ENCODE results near the gene EMSY. TPM values are rescaled to one million over a fixed set of nuclear protein-coding genes. Genes with fewer than 3 reads are reported as not detected.
"Not testable (repeated sequence)": the region's sequence is repeated elsewhere in the genome, so short reads cannot be mapped to it uniquely, and the experiment has no call there.

Gene EMSY
- total RNA-seq: 10 to 100 TPM; 22.9 to 71.3 (median 43.9) TPM

GRCh38 chr11:76444384-76445120, at the start of gene EMSY:
Gene EMSY (plus strand): TSS chr11:76445018. CDS start chr11:76446939, 1,921 bp downstream.
- intact Hi-C loops (cut with DNase I; ENCODE audit: low total_unique reads): loop anchor here (2.0 kb wide), 1 partner anchor 64 kb away; the partner anchor contains the start of genes GVQW3 and THAP12

DNA sequence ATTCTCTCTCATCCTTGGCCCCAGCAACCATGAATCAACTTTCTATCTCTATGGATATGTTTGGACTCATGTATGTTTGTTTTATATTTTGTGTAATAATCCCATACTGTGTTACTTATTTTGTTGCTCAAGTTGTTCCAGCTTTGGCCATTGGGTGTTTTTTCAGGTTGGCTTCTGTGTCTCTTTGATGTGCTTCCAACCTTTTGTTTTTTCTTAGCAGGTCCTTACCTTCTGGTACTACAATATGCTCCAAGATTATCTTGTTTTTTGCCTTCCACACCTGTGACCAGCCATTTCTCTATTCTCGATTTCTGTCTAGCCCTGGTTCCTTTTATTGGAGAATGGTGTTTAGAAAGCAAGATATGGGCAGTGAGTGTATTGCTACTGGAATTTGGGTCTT, 49.5 kb upstream of the EMSY start:
- DNase-seq (ENCODE audit: low spot score in 2 of 2): no peak
- H3K4me1 ChIP-seq: no peaks in the 10 kb centered on the region
- H3K9me3 ChIP-seq: no peaks in the 10 kb centered on the region
- no peaks in the 10 kb centered on the region for H3K36me3 ChIP-seq
- H3K27me3 ChIP-seq: no peaks in the 10 kb centered on the region
- intact Hi-C loops (cut with DNase I; ENCODE audit: low total_unique reads): no loop called here
- TF ChIP-seq POLR2AphosphoS5 (IDR thresholded peaks at IDR 0.05): no peak
- no peak for TF ChIP-seq POLR2A (IDR thresholded peaks at IDR 0.05)
- no peak for TF ChIP-seq CTCF (IDR thresholded peaks at IDR 0.05)
- no peak overlapping the region for H3K27ac ChIP-seq
- H3K4me3 ChIP-seq: no peak overlapping the region

More at GRCh38 chr11:76444384-76445120, at the start of gene EMSY:
- Histone ChIP-seq H3K9me3 (no peaks in the 10 kb centered on the region), H3K4me1 (peaks cover 3 to 5% of the 10 kb centered on the region in 2 donors), H3K27me3 (no peaks in the 10 kb centered on the region), H3K4me3 (peak within 1 kb of the TSS; percentile 96 to 100 (median 99)), H3K36me3 (no peaks in the 10 kb centered on the region), H3K27ac (peak within 1 kb of the TSS; percentile 94 to 97)
- TF ChIP-seq CTCF (IDR thresholded peaks at IDR 0.05): peak in 1 of 3 donors; percentile 4
- TF ChIP-seq POLR2AphosphoS5 (IDR thresholded peaks at IDR 0.05): peak; percentile 99 to 100 (median 100)
- TF ChIP-seq POLR2A (IDR thresholded peaks at IDR 0.05): peak; percentile 99
- peak; percentile 94 to 97 for DNase-seq (ENCODE audit: low spot score in 2 of 2)

GRCh38 chr11:76397383-76397782, 47.4 kb upstream of the EMSY start:
- no peaks in the 10 kb centered on the region for H3K4me1 ChIP-seq
- intact Hi-C loops (cut with DNase I; ENCODE audit: low total_unique reads): no loop called here
- no peaks in the 10 kb centered on the region for H3K9me3 ChIP-seq
- H3K27ac ChIP-seq: no peak overlapping the region
- no peak for DNase-seq (ENCODE audit: low spot score in 2 of 2)
- no peaks in the 10 kb centered on the region for H3K27me3 ChIP-seq
- no peak for TF ChIP-seq POLR2A (IDR thresholded peaks at IDR 0.05)
- no peak for TF ChIP-seq CTCF (IDR thresholded peaks at IDR 0.05)
- no peak for TF ChIP-seq POLR2AphosphoS5 (IDR thresholded peaks at IDR 0.05)
- no peaks in the 10 kb centered on the region for H3K36me3 ChIP-seq
- no peak overlapping the region for H3K4me3 ChIP-seq

- Histone ChIP-seq H3K27ac (no peak overlapping the region), H3K4me1 (no peaks in the 10 kb centered on the region), H3K4me3 (no peak overlapping the region), H3K9me3 (no peaks in the 10 kb centered on the region), H3K36me3 (no peaks in the 10 kb centered on the region), H3K27me3 (no peaks in the 10 kb centered on the region)
- DNase-seq (ENCODE audit: low spot score in 2 of 2): no peak
- TF ChIP-seq CTCF (IDR thresholded peaks at IDR 0.05) (no peak), POLR2AphosphoS5 (IDR thresholded peaks at IDR 0.05) (no peak), POLR2A (IDR thresholded peaks at IDR 0.05) (no peak)
- intact Hi-C loops (cut with DNase I; ENCODE audit: low total_unique reads): no loop called here
Observed at GRCh38 chr11:76400967-76401366, 43.9 kb upstream of the EMSY start.

DNA sequence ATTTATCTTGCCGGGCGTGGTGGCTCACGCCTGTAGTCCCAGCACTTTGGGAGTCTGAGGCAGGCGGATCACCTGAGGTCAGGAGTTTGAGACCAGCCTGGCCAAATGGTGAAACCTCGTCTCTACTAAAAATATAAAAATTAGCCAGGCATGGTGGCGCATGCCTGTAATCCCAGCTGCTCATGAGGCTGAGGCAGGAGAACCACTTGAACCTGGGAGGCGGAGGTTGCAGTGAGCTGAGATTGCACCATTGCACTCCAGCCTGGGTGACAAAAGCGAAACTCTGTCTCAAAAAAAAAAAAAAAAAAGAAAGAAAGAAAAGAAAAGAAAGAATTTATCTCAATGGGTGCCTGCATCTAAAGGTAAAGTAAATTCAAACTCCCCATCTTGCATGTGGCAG, 43.3 kb upstream of the EMSY start:
- H3K36me3 ChIP-seq; H3K27ac ChIP-seq; DNase-seq (ENCODE audit: low spot score in 2 of 2); H3K4me3 ChIP-seq; H3K9me3 ChIP-seq; intact Hi-C loops (cut with DNase I; ENCODE audit: low total_unique reads); H3K27me3 ChIP-seq; H3K4me1 ChIP-seq: not testable (repeated sequence)
